ENCODE results near the gene MYO1B.

MYO1B gene

DNA sequence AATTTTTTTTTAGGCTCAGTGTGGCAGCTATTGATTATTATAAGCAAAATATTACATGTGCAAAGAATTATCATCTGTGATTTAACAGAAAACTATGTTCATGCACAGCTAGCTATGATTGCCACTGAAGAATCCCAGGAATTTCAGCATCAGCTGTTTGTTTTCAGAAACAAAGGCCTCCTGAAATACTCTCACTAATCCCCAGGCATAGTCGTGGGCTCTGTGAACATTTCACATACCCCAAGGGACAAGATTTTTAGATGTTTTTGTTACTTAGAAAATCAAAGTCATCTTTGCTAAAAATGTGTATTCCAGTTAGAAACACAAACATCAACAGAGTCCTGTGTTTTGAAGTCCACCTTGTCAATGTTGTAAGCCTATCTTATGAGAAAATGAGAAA, 156.1 kb downstream of the MYO1B start:
- DNase-seq (ENCODE audit: low read depth in 2 of 2), result no peak

- no peak for DNase-seq (ENCODE audit: low read depth in 2 of 2)
These were observed 157.9 kb downstream of the MYO1B start for GRCh38 chr2:191402966-191403565.

- no peak for DNase-seq (ENCODE audit: low read depth in 2 of 2)
These were observed 159.4 kb downstream of the MYO1B start for GRCh38 chr2:191404568-191404991.

- no peak for DNase-seq (ENCODE audit: low read depth in 2 of 2)
These were observed 160.3 kb downstream of the MYO1B start for GRCh38 chr2:191405546-191405945.

GRCh38 chr2:191410646-191411436, 165.6 kb downstream of the MYO1B start:
- DNase-seq (ENCODE audit: low read depth in 2 of 2), result no peak

DNA sequence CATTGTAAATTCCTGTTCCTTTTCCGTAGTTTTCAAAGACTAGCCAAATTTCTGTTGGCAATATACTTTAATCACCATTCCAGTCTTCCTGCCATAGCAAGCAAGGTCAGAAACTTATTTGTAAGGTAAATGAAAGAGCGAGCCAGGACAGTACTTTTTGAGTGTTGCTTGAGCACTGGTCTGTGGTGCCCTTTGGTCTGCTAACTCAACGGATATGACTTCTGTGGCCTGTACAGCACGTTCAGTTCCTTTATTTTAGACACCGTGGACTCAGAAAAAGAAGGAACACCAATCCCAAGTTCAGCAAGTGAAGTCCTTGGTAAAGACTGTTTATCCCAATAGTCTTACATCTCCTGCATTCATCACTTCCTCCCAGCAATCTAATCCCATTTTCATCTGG, 166.3 kb downstream of the MYO1B start:
- no peak for DNase-seq (ENCODE audit: low read depth in 2 of 2)

GRCh38 chr2:191412353-191412752, 167.1 kb downstream of the MYO1B start:
- no peak for DNase-seq (ENCODE audit: low read depth in 2 of 2)

DNA sequence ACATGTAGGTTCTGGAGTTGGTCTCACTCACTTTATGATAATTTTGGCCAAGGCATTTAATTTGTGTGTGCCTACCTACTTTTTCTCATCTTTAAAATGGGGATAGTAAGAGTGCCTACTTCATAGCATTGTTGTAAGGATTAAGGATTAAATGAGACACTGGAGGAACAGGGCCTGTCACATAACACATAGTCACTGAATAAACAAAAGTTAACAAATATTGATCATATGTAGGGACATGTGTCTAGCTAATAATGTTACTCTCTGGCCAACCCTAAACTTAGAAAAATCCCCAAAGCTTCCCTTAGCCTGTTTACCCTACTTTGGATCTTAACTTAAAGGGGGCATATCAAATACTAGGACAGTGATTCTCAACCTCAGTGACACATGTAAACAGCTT, 169.9 kb downstream of the MYO1B start:
- no peak for DNase-seq (ENCODE audit: low read depth in 2 of 2)

GRCh38 chr2:191415858-191416257, 170.7 kb downstream of the MYO1B start:
- DNase-seq (ENCODE audit: low read depth in 2 of 2), result no peak

DNA sequence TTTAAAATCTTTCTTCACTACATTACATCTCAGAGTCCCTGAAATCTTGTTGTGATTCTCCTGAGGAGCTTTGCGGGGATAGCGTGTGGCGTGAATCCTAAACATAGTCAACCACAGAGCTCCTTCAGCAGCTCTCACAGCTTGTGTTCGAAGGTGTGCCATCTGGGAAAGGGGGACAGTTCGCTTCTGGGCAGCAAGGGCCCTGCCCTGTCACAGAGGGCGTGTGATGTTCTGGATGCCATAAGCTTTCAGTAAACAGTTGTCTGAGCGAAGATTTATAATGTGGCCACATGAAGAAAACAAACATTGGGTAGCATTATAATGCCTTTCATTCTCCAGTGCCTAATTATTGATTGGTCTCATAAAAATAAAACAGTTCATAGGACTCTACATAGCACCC, 172.5 kb downstream of the MYO1B start:
- no peak for DNase-seq (ENCODE audit: low read depth in 2 of 2)

DNA sequence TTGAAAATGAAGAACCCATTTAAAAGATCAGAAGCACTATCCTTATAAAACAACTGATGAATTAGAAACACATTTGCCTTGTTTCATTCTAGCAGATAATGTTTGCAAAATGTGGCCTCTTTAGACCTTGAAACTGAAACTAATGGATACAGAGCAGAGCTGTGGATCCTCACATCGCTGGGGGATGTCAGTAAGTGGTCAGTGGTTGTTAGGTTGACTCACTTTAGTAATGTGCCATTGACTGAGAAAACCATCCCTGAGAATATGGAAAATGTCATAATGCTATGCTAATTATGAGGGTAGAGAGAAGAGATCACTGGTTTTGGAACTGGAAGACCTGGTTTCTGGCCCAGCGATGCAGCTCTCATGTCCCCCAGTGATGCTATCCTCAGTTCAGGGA, 176.7 kb downstream of the MYO1B start:
- no peak for DNase-seq (ENCODE audit: low read depth in 2 of 2)

DNA sequence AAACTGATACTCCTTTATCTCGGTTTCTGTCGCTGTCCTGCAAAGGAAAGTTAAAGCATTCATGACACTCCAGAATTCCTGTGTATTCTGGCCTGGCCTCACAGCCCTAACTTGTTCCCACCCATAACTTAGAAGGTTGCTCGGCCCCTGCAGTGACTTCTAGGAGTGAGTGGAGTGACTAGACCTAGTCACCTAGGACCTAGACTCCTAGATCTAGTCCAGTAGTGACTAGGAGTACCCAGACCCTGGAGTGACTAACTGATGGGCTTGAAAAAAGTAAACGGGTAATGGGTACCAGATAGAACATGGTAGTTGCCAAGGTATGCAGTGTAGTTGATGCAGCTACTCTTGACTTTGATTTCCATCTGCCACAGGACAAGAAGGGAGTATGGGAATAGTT, 181.8 kb downstream of the MYO1B start:
- no peak for DNase-seq (ENCODE audit: low read depth in 2 of 2)

- no peak for DNase-seq (ENCODE audit: low read depth in 2 of 2)
These were observed 182.9 kb downstream of the MYO1B start for GRCh38 chr2:191428141-191428540.

DNA sequence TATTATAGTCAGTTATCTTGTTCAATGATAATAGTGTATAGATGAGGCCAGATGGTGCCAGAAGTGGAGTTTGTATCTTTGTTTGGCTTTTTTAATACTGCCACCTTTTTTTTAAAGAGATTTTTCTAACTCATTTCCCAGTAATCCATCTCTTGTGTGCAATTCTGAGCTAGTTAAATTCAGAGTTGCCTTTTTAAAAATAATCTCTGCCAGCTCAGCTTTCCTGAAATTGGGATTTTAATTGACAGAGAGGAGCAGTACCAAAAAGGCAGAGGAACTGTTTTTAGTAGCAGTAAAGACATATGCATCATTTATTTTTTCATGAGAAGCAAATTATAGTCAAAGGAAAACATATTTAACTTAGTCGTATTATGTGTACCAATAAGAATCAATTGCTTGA, 185.3 kb downstream of the MYO1B start:
- no peak for DNase-seq (ENCODE audit: low read depth in 2 of 2)

GRCh38 chr2:191432121-191432520, 186.9 kb downstream of the MYO1B start:
- DNase-seq (ENCODE audit: low read depth in 2 of 2), result no peak

GRCh38 chr2:191434072-191434471, 188.9 kb downstream of the MYO1B start:
- no peak for DNase-seq (ENCODE audit: low read depth in 2 of 2)

DNA sequence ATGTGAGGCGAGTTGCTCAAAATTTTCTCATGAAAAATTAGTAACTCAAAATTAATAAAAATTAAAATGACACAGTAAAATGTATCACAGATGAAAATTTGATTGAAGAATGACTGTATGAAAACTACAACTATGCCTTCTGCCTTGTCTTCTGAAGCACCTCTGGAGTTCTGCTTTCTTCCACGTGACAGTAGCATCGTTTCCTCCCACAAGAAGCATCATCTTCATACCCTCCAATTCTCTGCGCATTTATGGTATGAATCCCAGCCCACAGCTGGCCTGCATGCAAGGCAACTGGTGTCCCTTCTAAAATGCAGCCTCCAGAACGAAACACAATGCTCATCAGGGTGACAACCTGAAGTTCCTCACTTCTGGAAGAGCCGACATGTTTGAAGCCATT, 189.9 kb downstream of the MYO1B start:
- no peak for DNase-seq (ENCODE audit: low read depth in 2 of 2)

GRCh38 chr2:191436368-191437055, 191.3 kb downstream of the MYO1B start:
- no peak for DNase-seq (ENCODE audit: low read depth in 2 of 2)

DNA sequence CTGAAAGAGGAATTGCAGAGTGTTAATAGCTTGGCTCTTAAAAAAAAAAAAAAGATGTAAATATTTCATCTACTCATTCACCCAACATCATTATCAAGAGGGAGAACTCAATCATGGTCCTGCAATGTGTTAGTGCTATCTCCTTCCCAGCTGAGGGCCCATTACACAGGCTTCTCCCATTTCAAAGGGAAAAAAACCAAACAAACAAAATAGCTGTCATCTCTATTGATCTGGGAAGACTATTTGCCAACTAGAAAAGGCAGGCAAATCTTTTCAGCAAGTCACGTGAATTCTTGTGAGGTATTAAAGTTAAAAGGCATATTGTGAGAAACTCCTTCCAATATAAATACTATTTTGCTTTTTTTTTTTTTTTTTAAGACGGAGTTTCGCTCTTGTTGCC, 194.3 kb downstream of the MYO1B start:
- DNase-seq (ENCODE audit: low read depth in 2 of 2), result no peak

- DNase-seq (ENCODE audit: low read depth in 2 of 2), result no peak
These were observed 196.5 kb downstream of the MYO1B start for GRCh38 chr2:191441496-191442214.

DNA sequence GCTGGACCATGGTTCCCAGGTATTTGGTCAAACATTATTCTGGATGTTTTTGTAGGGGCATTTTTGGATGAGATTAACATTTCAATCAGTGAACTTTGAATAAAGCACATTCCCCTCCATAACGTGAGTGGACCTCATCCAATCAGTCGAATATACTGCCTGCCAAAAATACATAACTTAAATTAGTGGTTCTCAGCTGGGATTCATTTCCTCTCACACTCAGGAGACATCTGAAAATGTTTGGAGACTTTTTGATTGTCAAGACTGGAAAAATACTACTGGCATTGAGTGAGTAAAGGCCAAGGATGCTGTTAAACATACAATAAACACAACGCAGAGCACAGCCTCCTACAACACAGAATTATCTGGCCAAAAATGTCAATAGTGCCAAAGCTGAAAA, 198.2 kb downstream of the MYO1B start:
- no peak for DNase-seq (ENCODE audit: low read depth in 2 of 2)

GRCh38 chr2:191446910-191447309, 201.7 kb downstream of the MYO1B start:
- DNase-seq (ENCODE audit: low read depth in 2 of 2), result no peak

Data from stimulated activated CD8-positive, alpha-beta memory T cell treated with anti-CD3 and anti-CD28 coated beads, Interleukin-15, amount 100 ng/mL, for 48 hours (primary cell).